ENCODE data around the gene GTF3C1. TPM values are rescaled to one million over a fixed set of nuclear protein-coding genes. Genes with fewer than 3 reads are reported as not detected.

GTF3C1 gene
- total and polyA plus RNA-seq, 3 donors from 2014 or later, result 85.7 to 154 (median 129) TPM

DNA sequence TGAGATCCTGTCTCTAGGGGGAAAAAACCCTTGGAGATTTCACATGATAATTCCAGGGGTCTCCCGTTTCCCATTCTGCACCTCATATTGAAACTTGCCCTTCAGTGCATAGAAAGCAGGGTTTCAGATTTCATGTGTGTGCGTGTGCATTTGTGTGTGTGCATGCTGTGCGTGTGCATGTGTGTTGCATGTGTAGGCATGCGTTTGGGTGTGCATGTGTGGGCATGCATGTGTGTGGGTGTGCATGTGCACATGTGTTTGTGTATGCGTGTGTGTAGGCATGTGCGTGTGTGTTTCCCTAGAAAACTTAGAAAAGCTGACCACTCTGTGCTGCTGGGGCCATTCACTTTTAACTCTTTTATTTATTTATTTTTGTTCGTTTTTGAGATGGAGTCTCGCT lies 107.7 kb downstream of the GTF3C1 start:
- intact Hi-C loops (cut with DNase I; ENCODE audit: low total_unique reads), result no loop called here
- Histone ChIP-seq H3K4me3 (no peak overlapping the region), H3K27ac (no peak overlapping the region), H3K9me3 (no peaks in the 10 kb centered on the region), H3K4me1 (no peaks in the 10 kb centered on the region), H3K27me3 (no peaks in the 10 kb centered on the region), H3K36me3 (ENCODE audit: low read depth, missing control alignments) (no peaks in the 10 kb centered on the region)
- TF ChIP-seq POLR2A (IDR thresholded peaks at IDR 0.05), result no peak
- no peak for DNase-seq
- WGBS, 2 donors, result 91 to 94% methylated on average over 8 of the region's 8 CpGs

DNA sequence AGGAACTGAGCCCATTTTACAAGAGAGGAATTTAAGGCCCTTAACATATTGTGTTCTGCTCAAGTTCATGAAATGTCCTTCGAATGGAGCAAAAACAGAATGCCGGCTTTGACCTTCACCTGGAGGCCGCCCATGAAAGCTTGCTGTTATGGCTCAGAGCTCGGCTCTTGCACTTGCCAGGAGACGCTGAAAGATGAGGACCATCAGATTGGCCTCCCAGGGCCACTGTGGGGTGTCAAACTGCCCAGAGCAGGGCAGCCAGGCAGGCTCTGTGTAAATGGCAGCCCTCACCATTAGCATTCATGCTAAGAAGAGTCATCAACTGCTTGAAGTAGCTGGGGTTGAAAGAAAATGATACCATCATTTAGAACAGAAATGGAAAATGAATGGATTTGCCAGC lies 108.4 kb downstream of the GTF3C1 start:
- 37 to 55% methylated on average over 5 of the region's 5 CpGs for WGBS, 2 donors
- intact Hi-C loops (cut with DNase I; ENCODE audit: low total_unique reads), result no loop called here
- H3K36me3 ChIP-seq (ENCODE audit: low read depth, missing control alignments), result no peaks in the 10 kb centered on the region
- no peak overlapping the region for H3K27ac ChIP-seq
- H3K27me3 ChIP-seq, result no peaks in the 10 kb centered on the region
- TF ChIP-seq POLR2A (IDR thresholded peaks at IDR 0.05), result no peak
- TF ChIP-seq, protein P1, sequence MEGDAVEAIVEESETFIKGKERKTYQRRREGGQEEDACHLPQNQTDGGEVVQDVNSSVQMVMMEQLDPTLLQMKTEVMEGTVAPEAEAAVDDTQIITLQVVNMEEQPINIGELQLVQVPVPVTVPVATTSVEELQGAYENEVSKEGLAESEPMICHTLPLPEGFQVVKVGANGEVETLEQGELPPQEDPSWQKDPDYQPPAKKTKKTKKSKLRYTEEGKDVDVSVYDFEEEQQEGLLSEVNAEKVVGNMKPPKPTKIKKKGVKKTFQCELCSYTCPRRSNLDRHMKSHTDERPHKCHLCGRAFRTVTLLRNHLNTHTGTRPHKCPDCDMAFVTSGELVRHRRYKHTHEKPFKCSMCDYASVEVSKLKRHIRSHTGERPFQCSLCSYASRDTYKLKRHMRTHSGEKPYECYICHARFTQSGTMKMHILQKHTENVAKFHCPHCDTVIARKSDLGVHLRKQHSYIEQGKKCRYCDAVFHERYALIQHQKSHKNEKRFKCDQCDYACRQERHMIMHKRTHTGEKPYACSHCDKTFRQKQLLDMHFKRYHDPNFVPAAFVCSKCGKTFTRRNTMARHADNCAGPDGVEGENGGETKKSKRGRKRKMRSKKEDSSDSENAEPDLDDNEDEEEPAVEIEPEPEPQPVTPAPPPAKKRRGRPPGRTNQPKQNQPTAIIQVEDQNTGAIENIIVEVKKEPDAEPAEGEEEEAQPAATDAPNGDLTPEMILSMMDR (IDR thresholded peaks at IDR 0.05), result no peak
- H3K4me3 ChIP-seq, result no peak overlapping the region
- no peaks in the 10 kb centered on the region for H3K4me1 ChIP-seq
- DNase-seq, result no peak
- no peaks in the 10 kb centered on the region for H3K9me3 ChIP-seq

GRCh38 chr16:27439271-27440018 lies 110.3 kb downstream of the GTF3C1 start:
- Histone ChIP-seq H3K4me1 (no peaks in the 10 kb centered on the region), H3K4me3 (no peak overlapping the region), H3K27ac (no peak overlapping the region), H3K27me3 (no peaks in the 10 kb centered on the region), H3K9me3 (no peaks in the 10 kb centered on the region), H3K36me3 (ENCODE audit: low read depth, missing control alignments) (no peaks in the 10 kb centered on the region)
- no peak for TF ChIP-seq POLR2A (IDR thresholded peaks at IDR 0.05)
- TF ChIP-seq, protein P1 (IDR thresholded peaks at IDR 0.05), result no peak
- intact Hi-C loops (cut with DNase I; ENCODE audit: low total_unique reads), result no loop called here
- 70 to 78% methylated on average over 15 to 18 of the region's 18 CpGs for WGBS, 2 donors
- DNase-seq, result no peak

DNA sequence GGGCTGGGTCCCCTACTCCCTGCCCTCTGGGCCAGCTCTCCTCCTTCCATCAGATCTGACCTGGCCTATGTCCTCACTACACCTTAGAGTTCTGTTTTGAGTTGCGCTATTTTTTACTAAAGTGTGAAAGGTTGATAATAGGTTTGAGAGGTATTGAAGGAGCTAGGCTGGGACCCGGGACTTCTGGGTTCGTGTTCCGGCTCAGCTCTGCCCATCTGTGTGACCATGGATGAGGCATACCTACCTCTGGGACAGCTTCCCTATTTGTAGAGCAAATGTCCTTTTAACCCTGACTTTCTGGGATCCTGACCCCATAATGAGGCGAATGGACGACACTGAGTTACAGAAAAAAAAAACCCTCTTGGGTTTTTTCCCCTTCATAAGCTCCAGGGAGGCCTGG lies 111.8 kb downstream of the GTF3C1 start:
- no peak overlapping the region for H3K27ac ChIP-seq
- no peaks in the 10 kb centered on the region for H3K36me3 ChIP-seq (ENCODE audit: low read depth, missing control alignments)
- no peaks in the 10 kb centered on the region for H3K4me1 ChIP-seq
- intact Hi-C loops (cut with DNase I; ENCODE audit: low total_unique reads), result no loop called here
- H3K27me3 ChIP-seq, result no peaks in the 10 kb centered on the region
- TF ChIP-seq POLR2A (IDR thresholded peaks at IDR 0.05), result no peak
- TF ChIP-seq, protein P1 (IDR thresholded peaks at IDR 0.05), result no peak
- no peak for DNase-seq
- H3K4me3 ChIP-seq, result no peak overlapping the region
- no peaks in the 10 kb centered on the region for H3K9me3 ChIP-seq
- 92 to 94% methylated on average over 6 of the region's 6 CpGs for WGBS, 2 donors

DNA sequence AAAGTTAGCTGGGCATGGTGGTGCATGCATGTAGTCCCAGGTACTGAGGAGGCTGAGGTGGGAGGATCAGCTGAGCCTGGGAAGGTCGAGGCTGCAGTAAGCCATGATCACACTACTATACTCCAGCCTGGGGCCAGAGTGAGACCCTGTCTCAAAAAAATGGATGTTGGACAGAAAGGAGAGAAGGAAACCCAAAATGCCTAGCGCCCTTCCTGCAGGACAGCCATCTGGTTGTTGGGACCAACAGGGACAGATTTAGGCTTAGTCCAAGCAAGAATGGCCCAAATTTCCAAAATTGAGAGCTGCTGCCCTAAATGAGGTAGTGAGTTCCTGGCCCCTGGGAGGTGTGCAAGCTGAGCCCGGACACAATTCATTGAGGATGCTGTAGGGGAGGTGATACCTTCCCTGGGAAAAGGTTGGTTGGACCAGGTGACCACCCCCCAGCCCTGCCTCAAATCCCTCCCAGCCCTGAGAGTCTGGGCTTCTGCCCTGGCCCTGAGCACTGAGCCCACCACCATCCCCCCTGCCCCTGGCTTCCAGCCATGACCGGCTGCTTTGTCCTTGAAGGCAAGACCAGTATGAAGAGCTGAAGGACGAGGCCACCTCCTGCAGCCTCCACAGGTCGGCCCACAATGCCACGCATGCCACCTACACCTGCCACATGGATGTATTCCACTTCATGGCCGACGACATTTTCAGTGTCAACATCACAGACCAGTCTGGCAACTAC lies 112.6 kb downstream of the GTF3C1 start:
- H3K9me3 ChIP-seq, result no peaks in the 10 kb centered on the region
- H3K4me1 ChIP-seq, result no peaks in the 10 kb centered on the region
- no peak overlapping the region for H3K4me3 ChIP-seq
- no peaks in the 10 kb centered on the region for H3K27me3 ChIP-seq
- no peak overlapping the region for H3K27ac ChIP-seq
- TF ChIP-seq POLR2A (IDR thresholded peaks at IDR 0.05), result no peak
- TF ChIP-seq, protein P1 (IDR thresholded peaks at IDR 0.05), result no peak
- intact Hi-C loops (cut with DNase I; ENCODE audit: low total_unique reads), result no loop called here
- 76 to 83% methylated on average over 7 to 9 of the region's 9 CpGs for WGBS, 2 donors
- DNase-seq, result peak; percentile 7
- H3K36me3 ChIP-seq (ENCODE audit: low read depth, missing control alignments), result no peaks in the 10 kb centered on the region
